Measurements from ENCODE around the gene TUSC7. TPM values are rescaled to one million over a fixed set of nuclear protein-coding genes. Genes with fewer than 3 reads are reported as not detected.

TUSC7 gene
- total RNA-seq, 1 donor from 2014 or later = not detected

DNA sequence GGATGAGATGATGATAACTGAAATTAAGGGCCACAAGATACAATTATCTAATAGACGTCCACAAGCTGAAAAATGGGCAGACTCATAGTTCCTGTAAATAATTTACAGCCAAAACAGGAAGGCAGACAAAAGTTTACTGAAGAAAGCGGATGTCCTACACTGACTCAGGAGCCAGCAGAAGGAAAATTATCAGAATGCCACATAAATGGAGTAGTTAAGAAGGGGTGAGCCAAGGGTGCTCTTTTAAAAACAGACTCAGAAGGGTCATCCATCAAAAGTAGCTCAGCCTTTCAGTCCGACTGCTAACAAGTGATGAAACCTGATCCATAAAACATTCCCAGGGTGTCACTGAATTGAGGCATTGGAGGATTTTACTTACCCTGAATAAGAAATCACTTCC lies 39.8 kb downstream of the TUSC7 start:
- Mint-ChIP-seq H3K9me3 (no peaks in the 10 kb centered on the region), H3K27ac (no peak overlapping the region), H3K4me1 (no peaks in the 10 kb centered on the region), H3K4me3 (no peak overlapping the region), H3K36me3 (ENCODE audit: low read depth) (no peaks in the 10 kb centered on the region), H3K27me3 (no peaks in the 10 kb centered on the region)
- DNase-seq (no peak), ATAC-seq (ENCODE audit: low read depth) (no peak)
- ChIA-PET CTCF (no interaction called here), POLR2A (interaction anchor here (0.6 kb wide), 1 partner anchor 102 kb away, joined by 5 read pairs; no protein-coding TSS in a partner anchor)
- TF ChIP-seq, protein P1, sequence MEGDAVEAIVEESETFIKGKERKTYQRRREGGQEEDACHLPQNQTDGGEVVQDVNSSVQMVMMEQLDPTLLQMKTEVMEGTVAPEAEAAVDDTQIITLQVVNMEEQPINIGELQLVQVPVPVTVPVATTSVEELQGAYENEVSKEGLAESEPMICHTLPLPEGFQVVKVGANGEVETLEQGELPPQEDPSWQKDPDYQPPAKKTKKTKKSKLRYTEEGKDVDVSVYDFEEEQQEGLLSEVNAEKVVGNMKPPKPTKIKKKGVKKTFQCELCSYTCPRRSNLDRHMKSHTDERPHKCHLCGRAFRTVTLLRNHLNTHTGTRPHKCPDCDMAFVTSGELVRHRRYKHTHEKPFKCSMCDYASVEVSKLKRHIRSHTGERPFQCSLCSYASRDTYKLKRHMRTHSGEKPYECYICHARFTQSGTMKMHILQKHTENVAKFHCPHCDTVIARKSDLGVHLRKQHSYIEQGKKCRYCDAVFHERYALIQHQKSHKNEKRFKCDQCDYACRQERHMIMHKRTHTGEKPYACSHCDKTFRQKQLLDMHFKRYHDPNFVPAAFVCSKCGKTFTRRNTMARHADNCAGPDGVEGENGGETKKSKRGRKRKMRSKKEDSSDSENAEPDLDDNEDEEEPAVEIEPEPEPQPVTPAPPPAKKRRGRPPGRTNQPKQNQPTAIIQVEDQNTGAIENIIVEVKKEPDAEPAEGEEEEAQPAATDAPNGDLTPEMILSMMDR (IDR thresholded peaks at IDR 0.05) = no peak
- intact Hi-C loops (cut with micrococcal nuclease) = no loop called here

DNA sequence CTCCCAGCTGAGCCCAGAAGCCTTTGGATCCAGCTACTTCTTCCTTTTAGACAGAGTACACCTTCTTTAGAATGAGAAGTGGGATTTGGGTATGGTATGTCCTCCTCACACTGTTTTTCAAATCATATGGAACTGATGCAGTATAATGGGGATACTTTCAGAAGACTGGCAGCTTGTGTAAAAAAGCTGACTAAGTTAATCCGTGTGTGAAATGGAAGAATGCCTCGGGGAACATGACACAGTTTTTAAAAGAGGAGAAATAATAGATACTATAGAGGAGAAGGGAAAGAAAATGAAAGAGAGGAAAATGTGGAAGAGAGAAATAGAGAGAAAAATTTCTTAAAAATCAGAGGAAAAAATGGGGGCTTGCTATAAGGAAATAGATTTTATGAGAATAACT lies 47.7 kb downstream of the TUSC7 start:
- TF ChIP-seq, protein P1 (IDR thresholded peaks at IDR 0.05) = no peak
- Mint-ChIP-seq H3K27me3 (peaks cover 4% of the 10 kb centered on the region), H3K36me3 (ENCODE audit: low read depth) (no peaks in the 10 kb centered on the region), H3K4me3 (no peak overlapping the region), H3K27ac (no peak overlapping the region), H3K4me1 (no peaks in the 10 kb centered on the region), H3K9me3 (no peaks in the 10 kb centered on the region)
- CTCF ChIA-PET = interaction anchor here (2.2 kb wide), 1 partner anchor 13 kb away, joined by 7 read pairs; no protein-coding TSS in a partner anchor
- intact Hi-C loops (cut with micrococcal nuclease) = loop anchor here (5.0 to 10.0 kb wide), 2 partner anchors 773 to 940 kb away; no protein-coding TSS in a partner anchor
- no peak for ATAC-seq (ENCODE audit: low read depth)
- no peak for DNase-seq
- POLR2A ChIA-PET = no interaction called here

DNA sequence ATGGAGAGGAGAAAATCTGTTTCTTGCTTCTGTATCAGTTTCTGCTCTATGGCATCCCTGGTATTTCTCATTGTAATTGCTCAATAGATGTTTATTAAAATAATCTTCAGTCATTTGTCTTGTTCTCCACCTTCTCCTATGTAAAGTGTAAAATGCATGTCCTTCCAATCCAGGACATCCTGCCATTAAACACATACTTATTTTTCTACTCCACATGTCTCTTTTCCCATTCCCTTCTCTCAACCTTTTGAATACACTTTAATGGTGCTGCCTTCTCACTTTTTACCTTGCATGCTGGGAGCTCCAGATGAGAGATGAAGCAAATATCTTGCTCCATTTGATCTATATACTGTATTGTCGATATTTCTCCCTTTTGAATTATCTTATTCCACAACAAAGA lies 49.7 kb downstream of the TUSC7 start:
- no peak overlapping the region for H3K27ac Mint-ChIP-seq
- no peak overlapping the region for H3K4me3 Mint-ChIP-seq
- intact Hi-C loops (cut with micrococcal nuclease) = loop anchor here (5.0 to 10.0 kb wide), 2 partner anchors 775 to 942 kb away; no protein-coding TSS in a partner anchor
- ChIA-PET CTCF (interaction anchor here (2.3 kb wide), 1 partner anchor 11 kb away, joined by 8 read pairs; no protein-coding TSS in a partner anchor), POLR2A (no interaction called here)
- no peaks in the 10 kb centered on the region for H3K9me3 Mint-ChIP-seq
- no peaks in the 10 kb centered on the region for H3K36me3 Mint-ChIP-seq (ENCODE audit: low read depth)
- no peak for DNase-seq
- TF ChIP-seq, protein P1 (IDR thresholded peaks at IDR 0.05) = no peak
- ATAC-seq (ENCODE audit: low read depth) = no peak
- no peaks in the 10 kb centered on the region for H3K4me1 Mint-ChIP-seq
- H3K27me3 Mint-ChIP-seq = peaks cover 4% of the 10 kb centered on the region
